ENCODE results near the gene ZC3H14.

DNA sequence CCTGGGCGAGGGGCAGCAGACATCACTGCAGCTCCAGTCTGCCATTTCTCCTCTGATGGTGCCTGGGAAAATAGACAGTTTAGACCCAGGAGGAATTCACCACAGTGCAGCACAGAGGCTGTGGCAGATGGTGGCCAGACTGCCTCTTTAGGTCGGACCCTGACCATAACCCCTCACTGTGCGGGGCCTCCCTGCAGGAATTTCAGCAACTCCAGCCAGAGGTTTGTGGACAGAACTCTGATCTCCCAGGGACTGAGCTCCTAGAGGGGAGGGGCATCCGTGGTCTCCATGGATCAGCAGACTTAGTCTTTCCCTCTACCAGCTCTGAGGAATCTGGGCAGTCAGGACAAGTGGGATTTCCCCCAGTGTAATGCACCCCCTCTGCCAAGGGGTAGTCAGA, 106.5 kb downstream of the ZC3H14 start:
- TF ChIP-seq SIN3A (IDR thresholded peaks at IDR 0.05; ENCODE audit: borderline replicate concordance, insufficient read depth, low read length) = no peak
- TF ChIP-seq, protein P1, sequence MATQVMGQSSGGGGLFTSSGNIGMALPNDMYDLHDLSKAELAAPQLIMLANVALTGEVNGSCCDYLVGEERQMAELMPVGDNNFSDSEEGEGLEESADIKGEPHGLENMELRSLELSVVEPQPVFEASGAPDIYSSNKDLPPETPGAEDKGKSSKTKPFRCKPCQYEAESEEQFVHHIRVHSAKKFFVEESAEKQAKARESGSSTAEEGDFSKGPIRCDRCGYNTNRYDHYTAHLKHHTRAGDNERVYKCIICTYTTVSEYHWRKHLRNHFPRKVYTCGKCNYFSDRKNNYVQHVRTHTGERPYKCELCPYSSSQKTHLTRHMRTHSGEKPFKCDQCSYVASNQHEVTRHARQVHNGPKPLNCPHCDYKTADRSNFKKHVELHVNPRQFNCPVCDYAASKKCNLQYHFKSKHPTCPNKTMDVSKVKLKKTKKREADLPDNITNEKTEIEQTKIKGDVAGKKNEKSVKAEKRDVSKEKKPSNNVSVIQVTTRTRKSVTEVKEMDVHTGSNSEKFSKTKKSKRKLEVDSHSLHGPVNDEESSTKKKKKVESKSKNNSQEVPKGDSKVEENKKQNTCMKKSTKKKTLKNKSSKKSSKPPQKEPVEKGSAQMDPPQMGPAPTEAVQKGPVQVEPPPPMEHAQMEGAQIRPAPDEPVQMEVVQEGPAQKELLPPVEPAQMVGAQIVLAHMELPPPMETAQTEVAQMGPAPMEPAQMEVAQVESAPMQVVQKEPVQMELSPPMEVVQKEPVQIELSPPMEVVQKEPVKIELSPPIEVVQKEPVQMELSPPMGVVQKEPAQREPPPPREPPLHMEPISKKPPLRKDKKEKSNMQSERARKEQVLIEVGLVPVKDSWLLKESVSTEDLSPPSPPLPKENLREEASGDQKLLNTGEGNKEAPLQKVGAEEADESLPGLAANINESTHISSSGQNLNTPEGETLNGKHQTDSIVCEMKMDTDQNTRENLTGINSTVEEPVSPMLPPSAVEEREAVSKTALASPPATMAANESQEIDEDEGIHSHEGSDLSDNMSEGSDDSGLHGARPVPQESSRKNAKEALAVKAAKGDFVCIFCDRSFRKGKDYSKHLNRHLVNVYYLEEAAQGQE (IDR thresholded peaks at IDR 0.05; ENCODE audit: insufficient read depth in 1 of 2, low read depth in 2 of 2, low read length in 2 of 2) = no peak
